Renal pelvis (tissue), 4 donors: ENCODE measurements around the gene ZNF488. TPM values are rescaled to one million over a fixed set of nuclear protein-coding genes. Genes with fewer than 3 reads are reported as not detected.

Experiments used
- DNase-seq: peaks from one replicate; pipeline ENCODE4 v3.0.0-alpha.2; 2013
- polyA plus RNA-seq, 3 donors: library from polyadenylated mRNA; unstranded; fragments of 120-200 nt; gene quantifications; one replicate each; pipeline ENCODE4 v1.2.1, GENCODE V29; 2013; ENCODE audit not compliant: insufficient read length in 3 of 3

ZNF488 gene
- polyA plus RNA-seq, 3 donors, result 4.8 to 5.7 (median 5.4) TPM

GRCh38 chr10:47333532-47333931, 50.6 kb downstream of the ZNF488 start:
- no peak for DNase-seq

GRCh38 chr10:47332946-47333345, 51.1 kb downstream of the ZNF488 start:
- DNase-seq, result no peak

GRCh38 chr10:47332371-47332770, 51.7 kb downstream of the ZNF488 start:
- no peak for DNase-seq

- peak; percentile 12 for DNase-seq
These were observed 52.1 kb downstream of the ZNF488 start for GRCh38 chr10:47331954-47332353.

- no peak for DNase-seq
These were observed 52.6 kb downstream of the ZNF488 start for GRCh38 chr10:47331491-47331890.

- no peak for DNase-seq
These were observed 53.3 kb downstream of the ZNF488 start for GRCh38 chr10:47330804-47331203.

- no peak for DNase-seq
These were observed 53.7 kb downstream of the ZNF488 start for GRCh38 chr10:47330366-47330765.

- no peak for DNase-seq
These were observed 54.2 kb downstream of the ZNF488 start for GRCh38 chr10:47329855-47330254.

GRCh38 chr10:47326927-47327330, 57.2 kb downstream of the ZNF488 start:
- no peak for DNase-seq

GRCh38 chr10:47326306-47326926, 57.7 kb downstream of the ZNF488 start:
- DNase-seq, result no peak

GRCh38 chr10:47325303-47326291, 58.5 kb downstream of the ZNF488 start:
- no peak for DNase-seq

- no peak for DNase-seq
These were observed 60.3 kb downstream of the ZNF488 start for GRCh38 chr10:47323636-47324296.

GRCh38 chr10:47323087-47323486, 61.0 kb downstream of the ZNF488 start:
- no peak for DNase-seq

- DNase-seq, result no peak
These were observed 61.6 kb downstream of the ZNF488 start, which contains the start of gene GDF2 for GRCh38 chr10:47322300-47323061. Gene GDF2, plus strand, starts transcription at chr10:47322454. Its CDS starts 215 bp downstream, at chr10:47322669.

GRCh38 chr10:47321521-47322195, 62.4 kb downstream of the ZNF488 start:
- no peak for DNase-seq

GRCh38 chr10:47320812-47321211, 63.3 kb downstream of the ZNF488 start:
- DNase-seq, result no peak

GRCh38 chr10:47319784-47320183, 64.3 kb downstream of the ZNF488 start:
- DNase-seq, result no peak

GRCh38 chr10:47318706-47319105, 65.4 kb downstream of the ZNF488 start:
- no peak for DNase-seq

- DNase-seq, result no peak
These were observed 66.8 kb downstream of the ZNF488 start for GRCh38 chr10:47317251-47317650.

- no peak for DNase-seq
These were observed 68.0 kb downstream of the ZNF488 start for GRCh38 chr10:47316131-47316530.
